ENCODE results near the gene FBXL13. TPM values are rescaled to one million over a fixed set of nuclear protein-coding genes. Genes with fewer than 3 reads are reported as not detected.
"Not testable (repeated sequence)": the region's sequence is repeated elsewhere in the genome, so short reads cannot be mapped to it uniquely, and the experiment has no call there.

FBXL13 gene
- total RNA-seq, 1 donor from 2014 or later, result 3.0 TPM

DNA sequence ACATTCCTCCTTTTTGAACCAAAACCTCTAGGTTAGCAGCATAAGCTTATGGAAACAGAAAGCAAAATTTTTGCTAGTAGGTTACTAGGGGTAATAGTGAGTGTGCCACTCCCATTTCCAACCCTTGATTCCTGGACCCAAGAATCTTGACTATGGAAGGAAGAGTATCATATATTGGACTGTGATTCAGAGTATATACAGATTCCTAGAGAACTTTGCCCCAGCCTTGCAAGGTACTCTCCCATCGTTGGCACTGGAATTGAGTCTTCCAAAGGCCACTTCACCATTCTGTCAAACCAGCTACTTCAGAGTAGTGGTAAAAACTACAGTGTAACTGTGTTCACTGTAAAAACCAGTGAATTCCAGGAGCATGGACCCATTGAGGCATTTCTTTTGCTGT is 92.4 kb downstream of the FBXL13 start:
- H3K4me1 ChIP-seq, result no peaks in the 10 kb centered on the region
- H3K36me3 ChIP-seq, result no peaks in the 10 kb centered on the region
- ATAC-seq, result no peak
- TF ChIP-seq, protein P1, sequence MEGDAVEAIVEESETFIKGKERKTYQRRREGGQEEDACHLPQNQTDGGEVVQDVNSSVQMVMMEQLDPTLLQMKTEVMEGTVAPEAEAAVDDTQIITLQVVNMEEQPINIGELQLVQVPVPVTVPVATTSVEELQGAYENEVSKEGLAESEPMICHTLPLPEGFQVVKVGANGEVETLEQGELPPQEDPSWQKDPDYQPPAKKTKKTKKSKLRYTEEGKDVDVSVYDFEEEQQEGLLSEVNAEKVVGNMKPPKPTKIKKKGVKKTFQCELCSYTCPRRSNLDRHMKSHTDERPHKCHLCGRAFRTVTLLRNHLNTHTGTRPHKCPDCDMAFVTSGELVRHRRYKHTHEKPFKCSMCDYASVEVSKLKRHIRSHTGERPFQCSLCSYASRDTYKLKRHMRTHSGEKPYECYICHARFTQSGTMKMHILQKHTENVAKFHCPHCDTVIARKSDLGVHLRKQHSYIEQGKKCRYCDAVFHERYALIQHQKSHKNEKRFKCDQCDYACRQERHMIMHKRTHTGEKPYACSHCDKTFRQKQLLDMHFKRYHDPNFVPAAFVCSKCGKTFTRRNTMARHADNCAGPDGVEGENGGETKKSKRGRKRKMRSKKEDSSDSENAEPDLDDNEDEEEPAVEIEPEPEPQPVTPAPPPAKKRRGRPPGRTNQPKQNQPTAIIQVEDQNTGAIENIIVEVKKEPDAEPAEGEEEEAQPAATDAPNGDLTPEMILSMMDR (IDR thresholded peaks at IDR 0.05), result no peak
- no peak overlapping the region for H3K4me3 ChIP-seq
- H3K27me3 ChIP-seq, result no peaks in the 10 kb centered on the region
- intact Hi-C loops (cut with DNase I), result no loop called here
- no peak for DNase-seq
- no peaks in the 10 kb centered on the region for H3K9me3 ChIP-seq
- H3K27ac ChIP-seq, result no peak overlapping the region

DNA sequence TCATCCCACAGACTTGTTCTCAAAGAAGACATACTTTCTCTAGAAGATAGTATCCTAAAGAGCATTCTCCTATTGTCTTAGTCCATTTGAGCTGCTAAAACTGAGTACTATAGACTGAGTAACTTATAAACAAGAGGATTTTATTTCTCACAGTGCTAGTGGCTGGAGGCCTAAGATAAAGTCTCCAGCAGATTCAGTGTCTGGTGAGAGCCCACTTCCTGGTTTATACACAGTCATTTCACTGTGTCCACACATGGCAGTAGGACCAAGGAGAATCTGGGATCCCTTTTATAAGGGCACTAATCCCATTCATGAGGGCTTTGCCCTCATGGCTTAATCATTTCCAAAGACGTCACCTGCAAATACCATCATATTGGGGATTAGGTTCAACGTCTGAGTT is 93.1 kb downstream of the FBXL13 start:
- H3K4me3 ChIP-seq, result no peak overlapping the region
- H3K27me3 ChIP-seq, result no peaks in the 10 kb centered on the region
- no peak for ATAC-seq
- H3K4me1 ChIP-seq, result no peaks in the 10 kb centered on the region
- no peaks in the 10 kb centered on the region for H3K36me3 ChIP-seq
- H3K9me3 ChIP-seq, result no peaks in the 10 kb centered on the region
- no peak for DNase-seq
- H3K27ac ChIP-seq, result no peak overlapping the region
- intact Hi-C loops (cut with DNase I), result no loop called here
- TF ChIP-seq, protein P1 (IDR thresholded peaks at IDR 0.05), result no peak

DNA sequence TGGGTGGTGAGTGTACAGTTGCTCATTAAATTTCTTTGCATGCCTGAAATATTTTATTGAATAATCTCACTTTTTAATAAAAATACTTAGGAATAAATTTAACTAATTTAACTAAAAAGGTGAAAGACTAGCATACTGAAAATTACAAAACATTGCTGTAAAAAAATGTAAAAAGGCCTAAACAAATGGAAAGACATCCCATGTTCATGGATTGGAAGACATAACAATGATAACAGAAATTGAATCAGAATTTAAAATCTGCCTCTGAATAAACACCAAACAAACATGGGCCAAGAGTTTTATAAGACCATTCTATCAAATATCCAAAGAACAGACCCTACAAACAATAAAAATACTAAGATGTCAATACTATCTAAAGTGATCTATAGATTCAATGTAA is 94.9 kb downstream of the FBXL13 start:
- ATAC-seq, result no peak
- TF ChIP-seq, protein P1 (IDR thresholded peaks at IDR 0.05), result no peak
- H3K9me3 ChIP-seq, result no peaks in the 10 kb centered on the region
- no peaks in the 10 kb centered on the region for H3K36me3 ChIP-seq
- DNase-seq, result no peak
- intact Hi-C loops (cut with DNase I), result no loop called here
- H3K4me3 ChIP-seq, result no peak overlapping the region
- H3K27me3 ChIP-seq, result no peaks in the 10 kb centered on the region
- no peak overlapping the region for H3K27ac ChIP-seq
- H3K4me1 ChIP-seq, result no peaks in the 10 kb centered on the region

DNA sequence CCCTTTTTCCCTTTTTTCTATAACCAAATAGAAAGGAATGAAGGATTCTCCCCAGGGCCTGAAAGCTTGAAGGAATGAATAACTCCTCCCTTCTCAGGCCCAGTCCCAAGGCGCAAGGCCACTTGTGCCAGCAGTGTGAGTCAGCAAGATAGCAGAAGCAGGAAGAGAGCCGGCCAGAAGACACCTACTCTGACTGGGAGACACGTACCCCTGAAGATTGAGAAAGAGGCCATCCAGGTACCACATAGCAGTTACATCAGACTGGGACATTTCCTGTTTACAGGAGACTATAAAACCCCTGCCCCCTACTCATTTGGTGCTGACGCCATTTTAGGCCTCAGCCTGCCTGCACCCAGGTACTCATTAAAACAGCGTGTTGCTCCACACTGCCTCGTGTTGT is 96.3 kb downstream of the FBXL13 start:
- H3K27me3 ChIP-seq, result no peaks in the 10 kb centered on the region
- H3K9me3 ChIP-seq, result no peaks in the 10 kb centered on the region
- no peak overlapping the region for H3K27ac ChIP-seq
- no peak overlapping the region for H3K4me3 ChIP-seq
- no peaks in the 10 kb centered on the region for H3K36me3 ChIP-seq
- ATAC-seq, result no peak
- TF ChIP-seq, protein P1 (IDR thresholded peaks at IDR 0.05), result no peak
- H3K4me1 ChIP-seq, result no peaks in the 10 kb centered on the region
- DNase-seq, result no peak
- intact Hi-C loops (cut with DNase I), result no loop called here

DNA sequence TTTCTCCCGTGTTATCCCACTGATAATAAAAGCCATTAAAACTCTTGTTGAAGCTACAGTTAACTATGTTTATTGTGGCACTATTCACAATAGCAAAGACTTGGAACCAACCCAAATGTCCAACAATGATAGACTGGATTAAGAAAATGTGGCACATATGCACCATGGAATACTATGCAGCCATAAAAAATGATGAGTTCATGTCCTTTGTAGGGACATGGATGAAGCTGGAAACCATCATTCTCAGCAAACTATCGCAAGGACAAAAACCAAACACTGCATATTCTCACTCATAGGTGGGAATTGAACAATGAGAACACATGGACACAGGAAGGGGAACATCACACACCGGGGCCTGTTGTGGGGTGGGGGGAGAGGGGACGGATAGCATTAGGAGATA is 97.0 kb downstream of the FBXL13 start:
- H3K4me1 ChIP-seq; H3K27me3 ChIP-seq; ATAC-seq; intact Hi-C loops (cut with DNase I); H3K4me3 ChIP-seq; H3K9me3 ChIP-seq; DNase-seq; H3K27ac ChIP-seq; H3K36me3 ChIP-seq: not testable (repeated sequence)

DNA sequence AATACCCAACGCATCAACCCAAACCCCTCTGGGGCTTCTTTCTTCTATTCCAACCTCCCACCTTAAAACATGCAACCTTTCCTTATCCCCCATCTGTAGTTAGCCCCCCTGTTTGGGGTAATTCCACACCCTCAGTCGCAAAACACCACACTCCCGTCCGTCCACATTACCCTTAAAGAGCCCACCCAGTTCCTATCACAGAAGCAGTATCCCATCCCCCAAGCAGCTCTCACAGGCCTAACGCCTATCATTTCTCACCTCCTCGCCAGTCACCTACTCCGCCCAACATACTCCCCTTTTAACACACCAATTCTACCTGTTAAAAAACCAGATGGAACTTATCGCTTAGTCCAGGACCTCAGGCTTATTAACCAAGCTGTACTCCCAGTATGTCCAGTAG is 98.1 kb downstream of the FBXL13 start:
- no peak overlapping the region for H3K27ac ChIP-seq
- intact Hi-C loops (cut with DNase I), result no loop called here
- ATAC-seq, result no peak
- no peaks in the 10 kb centered on the region for H3K4me1 ChIP-seq
- H3K27me3 ChIP-seq, result no peaks in the 10 kb centered on the region
- TF ChIP-seq, protein P1 (IDR thresholded peaks at IDR 0.05), result no peak
- no peak for DNase-seq
- H3K4me3 ChIP-seq, result no peak overlapping the region
- no peaks in the 10 kb centered on the region for H3K9me3 ChIP-seq
- no peaks in the 10 kb centered on the region for H3K36me3 ChIP-seq
